HG02840 (cell line): Measurements from ENCODE around the gene BAZ2B.

Source experiments
- ATAC-seq: cut with Tn5 transposase; IDR thresholded peaks from one replicate; pipeline ENCODE4 v1.9.1; 2021; ENCODE audit warnings: mild to moderate bottlenecking, moderate library complexity, moderate number of reproducible peaks; ENCODE audit not compliant: unreplicated experiment, low FRiP score

BAZ2B gene

GRCh38 chr2:159281002-159281401 lies 335.3 kb downstream of the BAZ2B start:
- no peak for ATAC-seq

- no peak for ATAC-seq
Measured at GRCh38 chr2:159279700-159280099, 336.6 kb downstream of the BAZ2B start.

GRCh38 chr2:159275111-159275510 lies 341.2 kb downstream of the BAZ2B start:
- no peak for ATAC-seq

GRCh38 chr2:159272156-159272555 lies 344.2 kb downstream of the BAZ2B start:
- ATAC-seq = no peak

GRCh38 chr2:159270744-159271379 lies 345.5 kb downstream of the BAZ2B start:
- ATAC-seq = no peak
